CD4-positive, alpha-beta memory T cell (primary cell): ENCODE results near the gene C17orf114.
A peak's percentile ranks its signal among the peaks of the same experiment; 100 is the strongest.

ENCODE experiments used
- CTCF ChIA-PET: fragments of 350-600 bp; sonication (Branson Sonifier 250); formaldehyde crosslinking; loops from one replicate; lab custom pipeline; 2021; ENCODE audit warnings: inconsistent platforms; ENCODE audit not compliant: partially characterized antibody; lab: Charles Lee
- POLR2A ChIA-PET: fragments of 350-600 bp; sonication (Branson Sonifier 250); formaldehyde crosslinking; loops from one replicate; lab custom pipeline; 2021; ENCODE audit not compliant: partially characterized antibody; lab: Charles Lee
- DNase-seq, 5 donors: peaks; one replicate each; pipeline versions ENCODE4 v3.0.0 to v3.0.0-alpha.2; 2020 to 2022; ENCODE audit warnings: mixed read lengths in 1 of 5
- H3K27ac ChIP-seq: one replicate; pipeline ENCODE4 v1.7.0; 2013; ENCODE audit warnings: low read depth, low read length
- H3K27me3 ChIP-seq: 2 replicates; pipeline ENCODE4 v1.7.0; 2013; ENCODE audit warnings: mild to moderate bottlenecking, low read length, moderate library complexity; ENCODE audit not compliant: insufficient read depth
- H3K36me3 ChIP-seq: 2 replicates; pipeline ENCODE4 v1.7.0; 2013; ENCODE audit warnings: mild to moderate bottlenecking, low read length, moderate library complexity; ENCODE audit not compliant: insufficient read depth
- H3K4me1 ChIP-seq: 2 replicates; pipeline ENCODE4 v1.7.0; 2013; ENCODE audit warnings: mild to moderate bottlenecking, low read length, moderate library complexity; ENCODE audit not compliant: insufficient read depth
- H3K4me3 ChIP-seq, 2 donors: one replicate each; pipeline ENCODE4 v1.7.0; 2013; ENCODE audit warnings: low read length in 2 of 2, mild to moderate bottlenecking in 1 of 2
- H3K9me3 ChIP-seq, 2 donors: one replicate each; pipeline ENCODE4 v1.7.0; 2013; ENCODE audit warnings: low read length in 2 of 2, control low read depth in 1 of 2; ENCODE audit not compliant: control insufficient read depth in 1 of 2
- H3K27ac Mint-ChIP-seq, 7 donors: one replicate each; pipeline ENCODE4 v1.8.0; 2020 to 2021; ENCODE audit warnings: mixed read lengths in 7 of 7, mild to moderate bottlenecking in 6 of 7, inconsistent platforms in 3 of 7, moderate library complexity in 3 of 7
- H3K27me3 Mint-ChIP-seq, 2 donors: one replicate each; pipeline ENCODE4 v1.8.0; 2020 to 2021; ENCODE audit warnings: mixed read lengths in 2 of 2
- H3K36me3 Mint-ChIP-seq, 2 donors: one replicate each; pipeline ENCODE4 v1.8.0; 2020 to 2021; ENCODE audit warnings: mixed read lengths in 2 of 2, inconsistent platforms in 1 of 2, mild to moderate bottlenecking in 1 of 2
- H3K4me1 Mint-ChIP-seq, 4 donors: one replicate each; pipeline ENCODE4 v1.8.0; 2020 to 2021; ENCODE audit warnings: mixed read lengths in 4 of 4, mild to moderate bottlenecking in 1 of 4
- H3K4me3 Mint-ChIP-seq, 8 donors: one replicate each; pipeline ENCODE4 v1.8.0; 2020 to 2021; ENCODE audit warnings: mixed read lengths in 8 of 8, mild to moderate bottlenecking in 7 of 8, moderate library complexity in 6 of 8, inconsistent platforms in 3 of 8
- H3K9me3 Mint-ChIP-seq, 8 donors: one replicate each; pipeline ENCODE4 v1.8.0; 2020 to 2021; ENCODE audit warnings: mixed read lengths in 8 of 8, mild to moderate bottlenecking in 5 of 8, inconsistent platforms in 3 of 8, moderate library complexity in 1 of 8
- intact Hi-C: fragments of 100-400 bp; cut with micrococcal nuclease; formaldehyde crosslinking; loops from one replicate; pipeline ENCODE4 v1.15.1; 2023

The C17orf114 gene

GRCh38 chr17:4782652-4783051, 19.5 kb downstream of the C17orf114 start:
- ChIA-PET POLR2A (no interaction called here), CTCF (interaction anchor here (1.1 kb wide), 1 partner anchor 73 kb away, joined by 3 read pairs; the partner anchor contains the start of gene ARRB2)
- H3K9me3 ChIP-seq, result no peaks in the 10 kb centered on the region
- peaks cover 48 to 50% of the 10 kb centered on the region in 2 donors for H3K27me3 Mint-ChIP-seq
- no peaks in the 10 kb centered on the region for H3K36me3 Mint-ChIP-seq
- no peak overlapping the region for H3K27ac ChIP-seq
- peak overlapping the region in 1 of 7 donors; percentile 13 for H3K27ac Mint-ChIP-seq
- no peak for DNase-seq
- peaks cover 15% of the 10 kb centered on the region for H3K4me1 ChIP-seq
- H3K27me3 ChIP-seq, result peaks cover 31% of the 10 kb centered on the region
- H3K4me3 ChIP-seq, result no peak overlapping the region
- no peak overlapping the region for H3K4me3 Mint-ChIP-seq
- intact Hi-C loops, result no loop called here
- no peaks in the 10 kb centered on the region for H3K9me3 Mint-ChIP-seq
- no peaks in the 10 kb centered on the region for H3K36me3 ChIP-seq
- peaks cover 3 to 23% (median 10%) of the 10 kb centered on the region in 4 donors for H3K4me1 Mint-ChIP-seq

GRCh38 chr17:4780325-4780955, 21.7 kb downstream of the C17orf114 start:
- peaks cover 1 to 7% (median 3%) of the 10 kb centered on the region in 4 donors for H3K4me1 Mint-ChIP-seq
- H3K36me3 Mint-ChIP-seq, result no peaks in the 10 kb centered on the region
- intact Hi-C loops, result no loop called here
- no peak overlapping the region for H3K4me3 Mint-ChIP-seq
- no peak overlapping the region for H3K4me3 ChIP-seq
- H3K27me3 Mint-ChIP-seq, result peaks cover 31 to 32% of the 10 kb centered on the region in 2 donors
- no peak for DNase-seq
- H3K27ac Mint-ChIP-seq, result no peak overlapping the region
- ChIA-PET CTCF (interaction anchor here (1.8 kb wide), 1 partner anchor 9 kb away, joined by 12 read pairs; the partner anchor contains the start of gene GLTPD2), POLR2A (interaction anchor here (1.9 kb wide), 1 partner anchor 9 kb away, joined by 6 read pairs; no protein-coding TSS in a partner anchor)
- H3K36me3 ChIP-seq, result no peaks in the 10 kb centered on the region
- H3K9me3 Mint-ChIP-seq, result no peaks in the 10 kb centered on the region
- peaks cover 19% of the 10 kb centered on the region for H3K27me3 ChIP-seq
- H3K27ac ChIP-seq, result no peak overlapping the region
- H3K4me1 ChIP-seq, result peaks cover 2% of the 10 kb centered on the region
- H3K9me3 ChIP-seq, result no peaks in the 10 kb centered on the region

GRCh38 chr17:4777969-4778760, 24.0 kb downstream of the C17orf114 start:
- no peak overlapping the region for H3K27ac Mint-ChIP-seq
- H3K27ac ChIP-seq, result no peak overlapping the region

GRCh38 chr17:4772235-4772613, 29.9 kb downstream of the C17orf114 start:
- no peaks in the 10 kb centered on the region for H3K27me3 ChIP-seq
- intact Hi-C loops, result no loop called here
- H3K27ac ChIP-seq, result no peak overlapping the region
- peaks cover 7 to 15% (median 9%) of the 10 kb centered on the region in 4 donors for H3K4me1 Mint-ChIP-seq
- no peak overlapping the region for H3K4me3 ChIP-seq
- H3K27me3 Mint-ChIP-seq, result peaks cover 1 to 7% of the 10 kb centered on the region in 2 donors
- no peaks in the 10 kb centered on the region for H3K36me3 ChIP-seq
- no peaks in the 10 kb centered on the region for H3K36me3 Mint-ChIP-seq
- no peak for DNase-seq
- no peak overlapping the region for H3K4me3 Mint-ChIP-seq
- peaks cover 7% of the 10 kb centered on the region for H3K4me1 ChIP-seq
- H3K9me3 Mint-ChIP-seq, result no peaks in the 10 kb centered on the region
- no peak overlapping the region for H3K27ac Mint-ChIP-seq
- ChIA-PET POLR2A (interaction anchor here (1.0 to 2.1 kb wide), 2 partner anchors 17 to 128 kb away, joined by 4 to 9 read pairs; partner anchors contain the start of genes C17orf107 and GLTPD2), CTCF (interaction anchor here (2.1 kb wide), 1 partner anchor 18 kb away, joined by 8 read pairs; no protein-coding TSS in a partner anchor)
- no peaks in the 10 kb centered on the region for H3K9me3 ChIP-seq

More at GRCh38 chr17:4777969-4778760, 24.0 kb downstream of the C17orf114 start:
- Mint-ChIP-seq H3K4me3 (no peak overlapping the region), H3K27me3 (peaks cover 21 to 23% of the 10 kb centered on the region in 2 donors), H3K36me3 (no peaks in the 10 kb centered on the region), H3K9me3 (no peaks in the 10 kb centered on the region), H3K4me1 (peaks cover 0 to 5% (median 2%) of the 10 kb centered on the region in 4 donors)
- ChIA-PET POLR2A (no interaction called here), CTCF (interaction anchor here (0.9 kb wide), 2 partner anchors 125 to 131 kb away, joined by 3 to 5 read pairs; partner anchors contain the start of gene CHRNE)
- H3K27me3 ChIP-seq, result peaks cover 6% of the 10 kb centered on the region
- no peak for DNase-seq
- no peak overlapping the region for H3K4me3 ChIP-seq
- H3K36me3 ChIP-seq, result no peaks in the 10 kb centered on the region
- intact Hi-C loops, result no loop called here
- H3K9me3 ChIP-seq, result no peaks in the 10 kb centered on the region
- H3K4me1 ChIP-seq, result no peaks in the 10 kb centered on the region

- peak within 1 kb of the TSS in 2 of 8 donors; percentile 40 to 58 for H3K4me3 Mint-ChIP-seq
- CTCF ChIA-PET, result interaction anchor here (2.1 kb wide), 1 partner anchor 19 kb away, joined by 8 read pairs; no protein-coding TSS in a partner anchor
These were observed 30.5 kb downstream of the C17orf114 start, which contains the start of gene TM4SF5 for GRCh38 chr17:4771519-4772234. Gene TM4SF5, plus strand, starts transcription at chr17:4771886. Its CDS starts 37 bp downstream, at chr17:4771923.

GRCh38 chr17:4769628-4770027, 32.5 kb downstream of the C17orf114 start:
- Mint-ChIP-seq H3K27ac (no peak overlapping the region), H3K9me3 (no peaks in the 10 kb centered on the region), H3K4me1 (peaks cover 7 to 15% (median 9%) of the 10 kb centered on the region in 4 donors), H3K4me3 (no peak overlapping the region), H3K27me3 (peaks cover 2 to 7% of the 10 kb centered on the region in 2 donors), H3K36me3 (no peaks in the 10 kb centered on the region)
- CTCF ChIA-PET, result no interaction called here
- intact Hi-C loops, result no loop called here
- POLR2A ChIA-PET, result no interaction called here
- Histone ChIP-seq H3K4me1 (peaks cover 7% of the 10 kb centered on the region), H3K4me3 (no peak overlapping the region), H3K36me3 (no peaks in the 10 kb centered on the region), H3K27ac (no peak overlapping the region), H3K27me3 (no peaks in the 10 kb centered on the region), H3K9me3 (no peaks in the 10 kb centered on the region)
- DNase-seq, result no peak

More at GRCh38 chr17:4771519-4772234, 30.5 kb downstream of the C17orf114 start, which contains the start of gene TM4SF5:
- intact Hi-C loops, result no loop called here
- H3K4me1 Mint-ChIP-seq, result peaks cover 7 to 15% (median 9%) of the 10 kb centered on the region in 4 donors
- Histone ChIP-seq H3K27ac (no peak within 1 kb of the TSS), H3K27me3 (no peaks in the 10 kb centered on the region), H3K9me3 (no peaks in the 10 kb centered on the region), H3K4me1 (peaks cover 7% of the 10 kb centered on the region), H3K36me3 (no peaks in the 10 kb centered on the region), H3K4me3 (no peak within 1 kb of the TSS)
- no peaks in the 10 kb centered on the region for H3K9me3 Mint-ChIP-seq
- H3K36me3 Mint-ChIP-seq, result no peaks in the 10 kb centered on the region
- peak within 1 kb of the TSS in 1 of 7 donors; percentile 62 for H3K27ac Mint-ChIP-seq
- POLR2A ChIA-PET, result interaction anchor here (0.6 to 2.1 kb wide), 3 partner anchors 18 to 274 kb away, joined by 4 to 9 read pairs (median 4); partner anchors contain the start of genes C17orf107 and GLTPD2
- peaks cover 1 to 7% of the 10 kb centered on the region in 2 donors for H3K27me3 Mint-ChIP-seq
- no peak for DNase-seq
